Transverse colon (tissue), 4 donors: ENCODE measurements around the gene QRFP. TPM values are rescaled to one million over a fixed set of nuclear protein-coding genes. Genes with fewer than 3 reads are reported as not detected.

Source experiments
- DNase-seq: peaks from one replicate; pipeline ENCODE4 v3.0.0-alpha.2; 2019
- H3K27ac ChIP-seq, 4 donors: fragments of 200-600 bp; sonication (generic); 2 replicates each; pipeline ENCODE4 v1.5.1; 2016 to 2018; ENCODE audit warnings: inconsistent platforms in 4 of 4
- H3K27me3 ChIP-seq: fragments of 200-600 bp; sonication (generic); 2 replicates; pipeline ENCODE4 v1.5.1; 2017; ENCODE audit warnings: inconsistent platforms
- H3K36me3 ChIP-seq, 4 donors: fragments of 200-600 bp; sonication (generic); 2 replicates each; pipeline ENCODE4 v1.5.1; 2017 to 2019; ENCODE audit warnings: inconsistent platforms in 4 of 4
- H3K4me1 ChIP-seq, 4 donors: fragments of 200-600 bp; sonication (generic); 2 replicates each; pipeline ENCODE4 v1.5.1; 2017 to 2020; ENCODE audit warnings: inconsistent platforms in 4 of 4
- H3K4me3 ChIP-seq, 4 donors: fragments of 200-600 bp; sonication (generic); 1 replicate in 1 of 4; 2 replicates in 3 of 4; pipeline versions ENCODE4 v1.5.1 to v1.6.1; 2017 to 2019; ENCODE audit warnings: inconsistent platforms in 4 of 4
- H3K9me3 ChIP-seq, 2 donors: fragments of 200-600 bp; sonication (generic); 2 replicates each; pipeline ENCODE4 v1.5.1; 2017 to 2019; ENCODE audit warnings: inconsistent platforms in 2 of 2
- EP300 ChIP-seq: sonication (generic); formaldehyde crosslinking; IDR thresholded peaks from one replicate; pipeline ENCODE4 v1.6.1; 2017; ENCODE audit warnings: antibody characterized with exemption, low read depth
- POLR2A ChIP-seq: fragments of 450-650 bp; IDR thresholded peaks from one replicate; pipeline ENCODE4 v1.6.1; 2016; ENCODE audit warnings: antibody characterized with exemption, mild to moderate bottlenecking, moderate library complexity
- POLR2AphosphoS5 ChIP-seq, 3 donors: sonication (generic); formaldehyde crosslinking; IDR thresholded peaks; one replicate each; pipeline ENCODE4 v1.6.1; 2016; ENCODE audit warnings: antibody characterized with exemption in 3 of 3
- WGBS, 2 donors: methylation state at CpG; one replicate each; pipeline ENCODE4 v1.1.5; 2018; ENCODE audit warnings: low coverage in 1 of 2; 5-methylcytosine and 5-hydroxymethylcytosine counted together
- in situ Hi-C, 4 donors: fragments of 200-750 bp; cut with MboI; loops; one replicate each; pipeline versions ENCODE4 v1.15.0 to v1.15.1; 2017; ENCODE audit warnings: low sequenced_read_pairs in 3 of 4, low pct_ligation_motif_present in 1 of 4, low pct_unique_long_range_greater_than_20kb in 1 of 4
- intact Hi-C: fragments of 100-400 bp; cut with DNase I; formaldehyde crosslinking; loops from one replicate; pipeline ENCODE4 v1.15.1; 2023; ENCODE audit warnings: low total_unique reads
- total RNA-seq, 4 donors: library from RNA; depleted of rRNA; stranded (reverse); fragments of >200 nt; gene quantifications; one replicate each; pipeline ENCODE4 v1.1.0, GENCODE V29; 2016
- TF ChIP-seq, protein P1 (sequence below), 5 experiments: fragments of 200-600 bp in 3 of 5; fragments of 450-650 bp in 2 of 5; sonication (generic) in 3 of 5; IDR thresholded peaks; 1 replicate in 2 of 5; 2 replicates in 3 of 5; pipeline ENCODE4 v1.5.1; 2016 to 2017; ENCODE audit warnings: antibody characterized with exemption in 5 of 5, inconsistent platforms in 3 of 5, mild to moderate bottlenecking in 2 of 5, moderate library complexity in 1 of 5

The QRFP gene, protein sequence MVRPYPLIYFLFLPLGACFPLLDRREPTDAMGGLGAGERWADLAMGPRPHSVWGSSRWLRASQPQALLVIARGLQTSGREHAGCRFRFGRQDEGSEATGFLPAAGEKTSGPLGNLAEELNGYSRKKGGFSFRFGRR
- total RNA-seq = not detected

DNA sequence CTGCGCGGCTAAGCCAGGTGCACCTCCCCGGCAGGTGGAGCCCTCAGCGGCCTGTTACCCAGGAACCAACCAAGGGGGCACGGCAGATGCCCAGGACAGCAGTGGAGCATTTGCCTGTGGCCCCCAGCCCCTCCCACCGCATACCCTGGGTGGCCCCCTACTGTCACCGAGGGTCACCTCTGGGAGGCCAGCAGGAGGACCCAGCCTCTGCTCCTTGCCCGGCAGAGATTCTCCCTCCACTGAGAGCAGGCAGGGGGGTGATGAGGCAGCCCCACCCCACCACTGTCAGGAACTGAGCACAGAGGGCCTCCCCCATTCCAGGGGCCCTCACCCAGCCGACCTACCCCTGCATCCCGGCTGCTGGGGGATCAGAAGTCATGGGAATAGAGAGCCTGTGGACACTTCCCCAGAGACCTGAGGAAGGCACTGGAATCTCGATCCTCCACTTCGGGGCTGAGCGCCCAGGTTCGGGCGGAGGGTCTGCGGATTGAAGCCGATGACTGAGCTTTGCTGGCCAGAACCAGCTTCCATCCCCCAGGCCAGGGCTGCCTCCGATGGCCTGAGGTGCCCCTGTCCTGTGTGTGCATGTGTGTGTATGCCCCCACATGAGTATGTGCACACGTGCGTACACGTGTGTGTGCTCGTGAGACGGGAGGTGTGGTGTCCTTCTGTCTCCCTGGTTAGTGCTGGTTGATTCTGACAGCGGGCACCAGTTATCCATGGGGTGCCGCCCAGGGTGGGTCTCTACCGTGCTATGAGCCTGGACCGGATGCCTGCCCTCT lies at the start of gene QRFP:
TSS of gene QRFP (minus strand) at position 580 of the 782 bp plus-strand sequence. CDS start 2,974 bp downstream, outside the sequence.
- TF ChIP-seq EP300 (no peak), POLR2AphosphoS5 (IDR thresholded peaks at IDR 0.05) (peak in 1 of 3 donors; percentile 13), POLR2A (no peak)
- TF ChIP-seq, protein P1, sequence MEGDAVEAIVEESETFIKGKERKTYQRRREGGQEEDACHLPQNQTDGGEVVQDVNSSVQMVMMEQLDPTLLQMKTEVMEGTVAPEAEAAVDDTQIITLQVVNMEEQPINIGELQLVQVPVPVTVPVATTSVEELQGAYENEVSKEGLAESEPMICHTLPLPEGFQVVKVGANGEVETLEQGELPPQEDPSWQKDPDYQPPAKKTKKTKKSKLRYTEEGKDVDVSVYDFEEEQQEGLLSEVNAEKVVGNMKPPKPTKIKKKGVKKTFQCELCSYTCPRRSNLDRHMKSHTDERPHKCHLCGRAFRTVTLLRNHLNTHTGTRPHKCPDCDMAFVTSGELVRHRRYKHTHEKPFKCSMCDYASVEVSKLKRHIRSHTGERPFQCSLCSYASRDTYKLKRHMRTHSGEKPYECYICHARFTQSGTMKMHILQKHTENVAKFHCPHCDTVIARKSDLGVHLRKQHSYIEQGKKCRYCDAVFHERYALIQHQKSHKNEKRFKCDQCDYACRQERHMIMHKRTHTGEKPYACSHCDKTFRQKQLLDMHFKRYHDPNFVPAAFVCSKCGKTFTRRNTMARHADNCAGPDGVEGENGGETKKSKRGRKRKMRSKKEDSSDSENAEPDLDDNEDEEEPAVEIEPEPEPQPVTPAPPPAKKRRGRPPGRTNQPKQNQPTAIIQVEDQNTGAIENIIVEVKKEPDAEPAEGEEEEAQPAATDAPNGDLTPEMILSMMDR (IDR thresholded peaks at IDR 0.05) = peak in 1 of 5 experiments; percentile 16
- Histone ChIP-seq H3K9me3 (no peaks in the 10 kb centered on the region), H3K36me3 (no peaks in the 10 kb centered on the region), H3K27me3 (peaks cover 30% of the 10 kb centered on the region), H3K4me1 (peaks cover 10 to 19% (median 13%) of the 10 kb centered on the region in 4 donors), H3K27ac (peak within 1 kb of the TSS in 1 of 4 donors; percentile 5), H3K4me3 (no peak within 1 kb of the TSS)
- WGBS, 2 donors = 72% methylated on average over 20 of the region's 27 CpGs; no CpG with 5 or more reads in 1 of the 2 donors
- in situ Hi-C loops = no loop called here
- intact Hi-C loops = no loop called here
- DNase-seq = no peak

DNA sequence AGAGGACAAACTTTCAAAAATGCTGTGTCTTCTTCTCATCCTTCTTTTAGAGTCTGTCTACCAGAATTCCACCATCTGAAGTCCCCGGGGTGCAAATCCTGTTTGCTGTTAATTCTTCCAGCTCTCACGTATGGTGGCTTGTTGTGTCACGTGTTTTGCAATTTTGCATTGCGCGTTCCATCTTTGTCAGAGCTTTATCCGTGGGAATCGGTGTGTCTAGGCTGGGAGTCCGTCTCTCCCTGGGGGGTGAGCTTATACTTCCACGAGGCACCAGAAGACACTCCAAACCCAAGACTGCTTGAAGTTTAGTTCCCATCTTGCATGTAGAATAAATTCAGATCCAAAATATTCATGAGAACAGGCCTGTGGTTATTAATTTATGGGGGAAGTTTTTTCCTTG lies 48.6 kb upstream of the QRFP start:
- TF ChIP-seq POLR2A = no peak
- no peak for TF ChIP-seq POLR2AphosphoS5 (IDR thresholded peaks at IDR 0.05)
- TF ChIP-seq EP300 = no peak
- TF ChIP-seq, protein P1 (IDR thresholded peaks at IDR 0.05) = no peak
- DNase-seq = no peak
- H3K36me3 ChIP-seq = no peaks in the 10 kb centered on the region
- H3K4me1 ChIP-seq = peaks cover 0 to 22% (median 18%) of the 10 kb centered on the region in 4 donors
- intact Hi-C loops = loop anchor here (10.0 kb wide), 1 partner anchor 180 kb away; no protein-coding TSS in a partner anchor
- 82 to 83% methylated on average over 3 to 9 of the region's 9 CpGs for WGBS, 2 donors
- in situ Hi-C loops = loop anchor here in 1 of 4 donors (10.0 kb wide), 1 partner anchor 80 kb away; no protein-coding TSS in a partner anchor
- peaks cover 19% of the 10 kb centered on the region for H3K27me3 ChIP-seq
- peaks cover 0 to 6% of the 10 kb centered on the region in 2 donors for H3K9me3 ChIP-seq
- H3K4me3 ChIP-seq = no peak overlapping the region
- no peak overlapping the region for H3K27ac ChIP-seq

DNA sequence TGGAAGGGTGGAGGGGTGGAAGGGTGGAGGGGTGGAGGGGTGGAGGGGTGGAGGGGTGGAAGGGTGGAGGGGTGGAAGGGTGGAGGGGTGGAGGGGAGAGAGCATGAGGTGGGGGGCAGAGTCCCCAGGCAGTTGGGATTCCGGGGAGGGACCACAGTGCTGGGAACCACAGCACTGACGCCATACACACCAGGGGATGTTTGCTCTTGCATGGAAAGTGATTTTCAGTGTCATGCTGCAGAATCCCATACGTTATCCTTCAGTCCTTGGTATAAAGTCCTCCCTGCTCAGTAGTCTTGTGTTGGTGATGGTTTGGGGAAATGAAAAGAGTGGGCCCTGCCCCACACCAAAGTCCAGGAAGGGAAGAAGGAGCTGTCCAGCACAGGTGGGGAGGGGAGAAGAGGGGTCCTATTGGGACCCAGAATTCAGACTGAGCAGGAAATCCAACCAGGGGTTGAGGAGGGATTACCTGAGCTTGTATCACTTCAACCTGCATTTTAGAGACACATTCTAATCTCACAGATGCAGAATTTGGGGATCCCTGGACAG lies 48.0 kb upstream of the QRFP start:
- peaks cover 0 to 26% (median 23%) of the 10 kb centered on the region in 4 donors for H3K4me1 ChIP-seq
- DNase-seq = no peak
- in situ Hi-C loops = loop anchor here in 1 of 4 donors (5.0 to 10.0 kb wide), 2 partner anchors 80 to 237 kb away; no protein-coding TSS in a partner anchor
- peaks cover 0 to 4% of the 10 kb centered on the region in 2 donors for H3K9me3 ChIP-seq
- H3K27ac ChIP-seq = no peak overlapping the region
- intact Hi-C loops = loop anchor here (5.0 to 10.0 kb wide), 2 partner anchors 180 to 242 kb away; no protein-coding TSS in a partner anchor
- H3K4me3 ChIP-seq = no peak overlapping the region
- TF ChIP-seq POLR2A (no peak), EP300 (no peak), POLR2AphosphoS5 (IDR thresholded peaks at IDR 0.05) (no peak)
- TF ChIP-seq, protein P1 (IDR thresholded peaks at IDR 0.05) = no peak
- H3K36me3 ChIP-seq = no peaks in the 10 kb centered on the region
- H3K27me3 ChIP-seq = peaks cover 25% of the 10 kb centered on the region
- 31 to 56% methylated on average over 3 of the region's 3 CpGs for WGBS, 2 donors

DNA sequence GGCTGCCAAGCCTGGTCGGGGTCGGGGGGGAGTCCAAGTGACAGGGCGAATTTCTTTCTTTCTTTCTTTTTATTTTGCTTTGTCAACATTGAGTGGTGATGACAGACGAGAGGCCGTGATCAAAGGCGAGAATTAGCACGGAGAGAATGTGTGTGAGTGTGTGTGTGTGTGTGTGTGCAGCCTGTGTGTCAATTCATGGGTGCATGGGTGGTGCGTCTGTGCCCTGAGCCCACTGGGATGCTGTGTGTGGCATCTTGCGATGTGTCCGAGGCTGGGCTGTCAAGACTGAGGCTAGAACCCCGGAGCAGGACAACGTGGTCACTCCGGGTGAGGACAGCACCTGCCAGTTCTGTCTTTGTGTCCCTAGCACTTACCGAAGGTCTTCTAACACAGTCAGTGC lies 47.2 kb upstream of the QRFP start:
- DNase-seq = no peak
- in situ Hi-C loops (loop anchor here in 1 of 4 donors (5.0 to 10.0 kb wide), 2 partner anchors 79 to 236 kb away; no protein-coding TSS in a partner anchor), intact Hi-C loops (loop anchor here (5.0 to 10.0 kb wide), 2 partner anchors 179 to 241 kb away; no protein-coding TSS in a partner anchor)
- Histone ChIP-seq H3K36me3 (no peaks in the 10 kb centered on the region), H3K27ac (no peak overlapping the region), H3K4me3 (no peak overlapping the region), H3K27me3 (peaks cover 33% of the 10 kb centered on the region), H3K9me3 (no peaks in the 10 kb centered on the region), H3K4me1 (peaks cover 0 to 34% (median 31%) of the 10 kb centered on the region in 4 donors)
- no peak for TF ChIP-seq EP300
- TF ChIP-seq POLR2AphosphoS5 (IDR thresholded peaks at IDR 0.05) = no peak
- TF ChIP-seq, protein P1 (IDR thresholded peaks at IDR 0.05) = no peak
- no peak for TF ChIP-seq POLR2A
- 63 to 76% methylated on average over 10 to 14 of the region's 14 CpGs for WGBS, 2 donors
